Upper lobe of left lung (tissue), 6 donors: Measurements from ENCODE around the gene TIMD4. TPM values are rescaled to one million over a fixed set of nuclear protein-coding genes. Genes with fewer than 3 reads are reported as not detected.

Source experiments
- ATAC-seq, 2 donors: fragments of 200-7000 bp; cut with Tn5 transposase; one replicate each; pipeline ENCODE4 v1.9.1; 2022; ENCODE audit warnings: mild to moderate bottlenecking in 2 of 2, moderate library complexity in 2 of 2; ENCODE audit not compliant: low FRiP score in 2 of 2
- DNase-seq, 2 donors: peaks; one replicate each; pipeline ENCODE4 v3.0.0-alpha.2; 2019 to 2020
- H3K27ac ChIP-seq, 4 donors: fragments of 200-600 bp; sonication (generic); one replicate each; pipeline ENCODE4 v1.5.1; 2016 to 2019
- H3K27me3 ChIP-seq, 4 donors: fragments of 200-600 bp; sonication (generic); one replicate each; pipeline ENCODE4 v1.5.1; 2017 to 2019
- H3K36me3 ChIP-seq, 4 donors: fragments of 200-600 bp; sonication (generic); one replicate each; pipeline ENCODE4 v1.5.1; 2016 to 2019
- H3K4me1 ChIP-seq, 4 donors: fragments of 200-600 bp; sonication (generic); one replicate each; pipeline ENCODE4 v1.5.1; 2018 to 2019
- H3K4me3 ChIP-seq, 4 donors: fragments of 200-600 bp; sonication (generic); one replicate each; pipeline ENCODE4 v1.5.1; 2017 to 2019; ENCODE audit warnings: mild to moderate bottlenecking in 2 of 4, moderate library complexity in 1 of 4
- H3K9me3 ChIP-seq, 4 donors: fragments of 200-600 bp; sonication (generic); one replicate each; pipeline ENCODE4 v1.5.1; 2018 to 2019
- CTCF ChIP-seq, 6 experiments: fragments of 450-650 bp in 4 of 6; fragments of 200-600 bp in 2 of 6; sonication (generic) in 2 of 6; IDR thresholded peaks; one replicate each; pipeline ENCODE4 v1.5.1; 2016 to 2019; ENCODE audit warnings: antibody characterized with exemption in 6 of 6
- EP300 ChIP-seq, 4 donors: sonication (generic); formaldehyde crosslinking; IDR thresholded peaks; one replicate each; pipeline ENCODE4 v1.5.1; 2017; ENCODE audit warnings: antibody characterized with exemption in 4 of 4, control low read depth in 2 of 4
- POLR2A ChIP-seq, 4 donors: fragments of 450-650 bp; IDR thresholded peaks; one replicate each; pipeline ENCODE4 v1.5.1; 2016 to 2017; ENCODE audit warnings: antibody characterized with exemption in 4 of 4, mild to moderate bottlenecking in 2 of 4
- POLR2AphosphoS5 ChIP-seq, 2 donors: sonication (generic); formaldehyde crosslinking; IDR thresholded peaks; one replicate each; pipeline ENCODE4 v1.5.1; 2017; ENCODE audit warnings: antibody characterized with exemption in 2 of 2
- WGBS, 2 donors: methylation state at CpG; one replicate each; pipeline ENCODE4 v1.1.5; 2017 to 2018; 5-methylcytosine and 5-hydroxymethylcytosine counted together
- total RNA-seq, 6 donors: library from RNA; depleted of rRNA in 4 of 6; stranded (reverse); fragments of >200 nt in 4 of 6; gene quantifications; one replicate each; pipeline versions ENCODE4 v1.1.0 to v1.2.1, GENCODE V29; 2016 to 2021
- donor health status: DM: no; HTN: no; CAD: no; lungs with moderate emphysema.
- donor health status: DM: no; HTN: yes; CAD: no; lungs with severe emphysema.

The TIMD4 gene
- under 1 TPM in 2 of 6 donors, not detected in 4; 0.31 to 0.54 TPM for total RNA-seq

GRCh38 chr5:156963125-156963524, at the start of gene TIMD4:
TSS of gene TIMD4 (minus strand) at chr5:156963226. CDS start at chr5:156963198, 28 bp downstream.
- ATAC-seq (peak in 1 of 2 donors; percentile 81), DNase-seq (no peak)
- Histone ChIP-seq H3K4me3 (no peak within 1 kb of the TSS), H3K27ac (no peak within 1 kb of the TSS), H3K4me1 (no peaks in the 10 kb centered on the region), H3K27me3 (no peaks in the 10 kb centered on the region), H3K9me3 (no peaks in the 10 kb centered on the region), H3K36me3 (no peaks in the 10 kb centered on the region)
- WGBS, 2 donors, result 89 to 95% methylated on average over 4 of the region's 4 CpGs
- TF ChIP-seq POLR2A (IDR thresholded peaks at IDR 0.05) (no peak), EP300 (IDR thresholded peaks at IDR 0.05) (no peak), POLR2AphosphoS5 (IDR thresholded peaks at IDR 0.05) (no peak), CTCF (IDR thresholded peaks at IDR 0.05) (no peak)

- ATAC-seq (no peak), DNase-seq (no peak)
- H3K36me3 ChIP-seq, result no peaks in the 10 kb centered on the region
- TF ChIP-seq EP300 (IDR thresholded peaks at IDR 0.05), result no peak
- no peak for TF ChIP-seq POLR2AphosphoS5 (IDR thresholded peaks at IDR 0.05)
- no peak for TF ChIP-seq CTCF (IDR thresholded peaks at IDR 0.05)
- TF ChIP-seq POLR2A (IDR thresholded peaks at IDR 0.05), result no peak
- no peak overlapping the region for H3K27ac ChIP-seq
- WGBS, 2 donors, result 73 to 76% methylated on average over 2 of the region's 2 CpGs
- no peak overlapping the region for H3K4me3 ChIP-seq
- H3K9me3 ChIP-seq, result peaks cover 0 to 2% (median 0%) of the 10 kb centered on the region in 4 donors
- no peaks in the 10 kb centered on the region for H3K27me3 ChIP-seq
- H3K4me1 ChIP-seq, result no peaks in the 10 kb centered on the region
Observed at GRCh38 chr5:157006262-157006661, 43.2 kb upstream of the TIMD4 start.

DNA sequence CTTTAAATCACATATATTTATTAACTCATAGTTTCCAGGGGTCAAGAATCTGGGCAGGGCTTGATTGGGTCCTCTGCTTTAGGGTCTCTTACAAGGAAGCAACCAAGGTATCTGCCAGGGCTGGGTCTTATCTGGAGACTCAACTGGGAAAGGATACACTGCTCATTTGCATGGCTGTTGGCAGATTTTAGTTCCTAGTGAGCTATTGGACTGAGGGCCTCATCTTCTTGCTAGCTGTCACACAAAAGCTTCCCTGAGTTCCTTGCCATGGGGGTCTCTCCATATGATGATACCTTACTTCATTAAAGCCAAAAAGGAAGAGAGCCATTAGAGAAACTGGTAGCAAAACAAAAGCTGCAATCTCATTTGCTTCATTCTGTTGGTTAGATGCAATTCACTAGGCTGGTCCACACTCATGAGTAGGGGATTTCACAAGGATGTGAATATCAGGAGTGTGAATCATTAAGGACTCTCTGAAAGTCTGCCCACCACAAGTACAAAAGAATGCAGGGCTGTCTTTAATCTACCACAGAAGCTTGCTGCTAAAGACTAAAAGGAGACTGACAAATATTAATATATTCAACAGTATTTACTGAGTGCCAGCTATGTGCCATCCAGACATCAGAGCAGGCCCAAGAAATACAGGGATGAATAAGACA, 42.0 kb upstream of the TIMD4 start:
- Histone ChIP-seq H3K9me3 (peaks cover 0 to 9% (median 6%) of the 10 kb centered on the region in 4 donors), H3K4me3 (no peak overlapping the region), H3K4me1 (no peaks in the 10 kb centered on the region), H3K27ac (no peak overlapping the region), H3K27me3 (no peaks in the 10 kb centered on the region), H3K36me3 (no peaks in the 10 kb centered on the region)
- DNase-seq (no peak), ATAC-seq (no peak)
- no peak for TF ChIP-seq POLR2AphosphoS5 (IDR thresholded peaks at IDR 0.05)
- TF ChIP-seq EP300 (IDR thresholded peaks at IDR 0.05), result no peak
- no peak for TF ChIP-seq CTCF (IDR thresholded peaks at IDR 0.05)
- no peak for TF ChIP-seq POLR2A (IDR thresholded peaks at IDR 0.05)

DNA sequence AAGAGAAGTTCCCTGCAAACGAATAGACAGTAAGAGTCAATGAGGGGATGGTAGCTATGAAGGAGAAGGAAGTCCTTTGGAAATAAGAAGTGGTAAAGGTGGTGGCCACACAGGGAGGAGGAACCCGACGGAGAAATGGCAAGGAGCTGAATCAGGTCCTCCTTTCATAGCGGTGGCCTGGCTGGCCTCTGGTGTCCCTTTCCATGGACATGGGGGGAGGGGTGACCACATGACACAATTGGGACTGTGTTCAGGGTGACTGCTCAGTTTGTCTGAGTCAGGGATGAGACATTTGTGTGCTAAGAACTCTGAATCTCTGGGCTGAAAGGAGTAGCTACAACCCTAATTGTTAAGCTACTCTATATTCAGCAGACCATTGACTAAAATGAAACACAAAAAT, 28.7 kb upstream of the TIMD4 start:
- ATAC-seq, result peak in 1 of 2 donors; percentile 48
- no peak for TF ChIP-seq CTCF (IDR thresholded peaks at IDR 0.05)
- Histone ChIP-seq H3K4me1 (no peaks in the 10 kb centered on the region), H3K27ac (no peak overlapping the region), H3K9me3 (no peaks in the 10 kb centered on the region), H3K36me3 (no peaks in the 10 kb centered on the region), H3K27me3 (no peaks in the 10 kb centered on the region), H3K4me3 (no peak overlapping the region)
- DNase-seq, result no peak
- WGBS, 2 donors, result 60 to 62% methylated on average over 4 of the region's 4 CpGs

GRCh38 chr5:156984064-156984463, 21.0 kb upstream of the TIMD4 start:
- Histone ChIP-seq H3K27me3 (no peaks in the 10 kb centered on the region), H3K4me3 (no peak overlapping the region), H3K9me3 (no peaks in the 10 kb centered on the region), H3K27ac (no peak overlapping the region), H3K36me3 (no peaks in the 10 kb centered on the region), H3K4me1 (no peaks in the 10 kb centered on the region)
- no peak for TF ChIP-seq EP300 (IDR thresholded peaks at IDR 0.05)
- no peak for TF ChIP-seq POLR2A (IDR thresholded peaks at IDR 0.05)
- no peak for TF ChIP-seq CTCF (IDR thresholded peaks at IDR 0.05)
- TF ChIP-seq POLR2AphosphoS5 (IDR thresholded peaks at IDR 0.05), result no peak
- DNase-seq (peak in 1 of 2 donors; percentile 11), ATAC-seq (no peak)
- WGBS, 2 donors, result 88 to 95% methylated on average over 9 of the region's 9 CpGs
